ENCODE results near the gene PAK1.

DNA sequence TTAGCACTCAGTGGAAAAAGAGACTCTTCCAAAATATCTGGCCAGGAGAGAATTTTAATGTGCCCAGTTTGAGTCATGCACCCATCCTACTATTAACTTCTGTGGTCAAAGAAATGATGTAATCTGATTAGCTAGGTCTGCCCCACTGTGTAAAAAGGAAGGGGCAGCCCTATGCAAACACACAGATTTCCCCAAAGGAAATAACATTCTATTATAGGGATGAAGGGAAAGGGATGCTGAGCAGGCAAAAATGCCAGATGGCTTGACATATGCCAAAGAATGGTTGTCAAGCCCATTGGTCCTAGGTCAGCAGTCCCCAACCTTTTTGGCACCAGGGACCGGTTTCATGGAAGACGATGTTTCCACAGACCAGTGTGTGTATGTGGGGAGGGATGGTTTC is 43.3 kb upstream of the PAK1 start:
- TF ChIP-seq, protein P1, sequence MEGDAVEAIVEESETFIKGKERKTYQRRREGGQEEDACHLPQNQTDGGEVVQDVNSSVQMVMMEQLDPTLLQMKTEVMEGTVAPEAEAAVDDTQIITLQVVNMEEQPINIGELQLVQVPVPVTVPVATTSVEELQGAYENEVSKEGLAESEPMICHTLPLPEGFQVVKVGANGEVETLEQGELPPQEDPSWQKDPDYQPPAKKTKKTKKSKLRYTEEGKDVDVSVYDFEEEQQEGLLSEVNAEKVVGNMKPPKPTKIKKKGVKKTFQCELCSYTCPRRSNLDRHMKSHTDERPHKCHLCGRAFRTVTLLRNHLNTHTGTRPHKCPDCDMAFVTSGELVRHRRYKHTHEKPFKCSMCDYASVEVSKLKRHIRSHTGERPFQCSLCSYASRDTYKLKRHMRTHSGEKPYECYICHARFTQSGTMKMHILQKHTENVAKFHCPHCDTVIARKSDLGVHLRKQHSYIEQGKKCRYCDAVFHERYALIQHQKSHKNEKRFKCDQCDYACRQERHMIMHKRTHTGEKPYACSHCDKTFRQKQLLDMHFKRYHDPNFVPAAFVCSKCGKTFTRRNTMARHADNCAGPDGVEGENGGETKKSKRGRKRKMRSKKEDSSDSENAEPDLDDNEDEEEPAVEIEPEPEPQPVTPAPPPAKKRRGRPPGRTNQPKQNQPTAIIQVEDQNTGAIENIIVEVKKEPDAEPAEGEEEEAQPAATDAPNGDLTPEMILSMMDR (IDR thresholded peaks at IDR 0.05; ENCODE audit: insufficient read depth, low read length), result no peak
- no peak for TF ChIP-seq POLR2AphosphoS5 (IDR thresholded peaks at IDR 0.05; ENCODE audit: low read depth)
- TF ChIP-seq REST (IDR thresholded peaks at IDR 0.05; ENCODE audit: insufficient replicate concordance, low read depth), result no peak
